GM12865 (cell line): ENCODE data around the gene DNAJC3.
"Not testable (repeated sequence)": the region's sequence is repeated elsewhere in the genome, so short reads cannot be mapped to it uniquely, and the experiment has no call there.

Experiments used
- DNase-seq: peaks from one replicate; pipeline ENCODE4 v3.0.0; 2010; ENCODE audit warnings: low read depth
- H3K4me3 ChIP-seq: 2 replicates; pipeline ENCODE4 v1.5.1; 2011; ENCODE audit warnings: mild to moderate bottlenecking, low read depth, low read length, control low read depth
- TF ChIP-seq, protein P1 (sequence below): IDR thresholded peaks from 2 replicates; pipeline ENCODE4 v1.5.1; 2011; ENCODE audit warnings: low read length, control low read depth, low read depth, inconsistent platforms; ENCODE audit not compliant: insufficient read depth; ENCODE audit errors: missing control alignments

Gene DNAJC3

DNA sequence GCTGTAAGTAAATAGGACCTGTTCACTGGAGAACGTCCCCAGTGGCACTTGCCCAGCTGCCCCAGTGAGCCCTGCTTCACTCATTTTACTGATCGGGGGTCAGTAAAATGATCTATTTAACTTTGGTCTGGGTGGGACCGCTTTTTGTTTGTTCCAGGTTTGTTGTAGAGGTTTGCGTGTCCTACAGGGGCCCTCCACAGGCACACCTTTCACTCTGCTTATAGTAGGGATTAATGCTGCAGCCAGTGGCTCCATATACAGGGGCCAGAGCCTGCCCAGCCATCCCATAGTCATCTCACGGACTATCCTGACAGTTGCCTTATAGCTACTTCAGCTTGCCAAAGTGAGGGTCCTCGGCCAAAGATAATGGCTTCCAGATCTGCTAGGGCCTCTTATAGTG lies 104.1 kb downstream of the DNAJC3 start:
- TF ChIP-seq, protein P1, sequence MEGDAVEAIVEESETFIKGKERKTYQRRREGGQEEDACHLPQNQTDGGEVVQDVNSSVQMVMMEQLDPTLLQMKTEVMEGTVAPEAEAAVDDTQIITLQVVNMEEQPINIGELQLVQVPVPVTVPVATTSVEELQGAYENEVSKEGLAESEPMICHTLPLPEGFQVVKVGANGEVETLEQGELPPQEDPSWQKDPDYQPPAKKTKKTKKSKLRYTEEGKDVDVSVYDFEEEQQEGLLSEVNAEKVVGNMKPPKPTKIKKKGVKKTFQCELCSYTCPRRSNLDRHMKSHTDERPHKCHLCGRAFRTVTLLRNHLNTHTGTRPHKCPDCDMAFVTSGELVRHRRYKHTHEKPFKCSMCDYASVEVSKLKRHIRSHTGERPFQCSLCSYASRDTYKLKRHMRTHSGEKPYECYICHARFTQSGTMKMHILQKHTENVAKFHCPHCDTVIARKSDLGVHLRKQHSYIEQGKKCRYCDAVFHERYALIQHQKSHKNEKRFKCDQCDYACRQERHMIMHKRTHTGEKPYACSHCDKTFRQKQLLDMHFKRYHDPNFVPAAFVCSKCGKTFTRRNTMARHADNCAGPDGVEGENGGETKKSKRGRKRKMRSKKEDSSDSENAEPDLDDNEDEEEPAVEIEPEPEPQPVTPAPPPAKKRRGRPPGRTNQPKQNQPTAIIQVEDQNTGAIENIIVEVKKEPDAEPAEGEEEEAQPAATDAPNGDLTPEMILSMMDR: no peak
- no peak overlapping the region for H3K4me3 ChIP-seq
- DNase-seq: no peak

DNA sequence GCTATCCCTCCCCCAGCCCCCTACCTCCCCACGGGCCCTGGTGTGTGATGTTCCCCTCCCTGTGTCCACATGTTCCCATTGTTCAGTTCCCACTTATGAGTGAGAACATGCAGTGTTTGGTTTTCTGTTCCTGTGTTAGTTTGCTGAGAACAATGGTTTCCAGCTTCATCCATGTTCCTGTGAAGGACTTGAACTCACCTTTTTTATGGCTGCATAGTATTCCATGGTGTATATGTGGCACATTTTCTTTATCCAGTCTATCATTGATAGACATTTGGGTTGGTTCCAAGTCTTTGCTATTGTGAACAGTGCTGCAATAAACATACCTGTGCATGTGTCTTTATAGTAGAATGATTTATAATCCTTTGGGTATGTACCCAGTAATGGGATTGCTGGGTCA lies 105.0 kb downstream of the DNAJC3 start:
- DNase-seq, H3K4me3 ChIP-seq: not testable (repeated sequence)

DNA sequence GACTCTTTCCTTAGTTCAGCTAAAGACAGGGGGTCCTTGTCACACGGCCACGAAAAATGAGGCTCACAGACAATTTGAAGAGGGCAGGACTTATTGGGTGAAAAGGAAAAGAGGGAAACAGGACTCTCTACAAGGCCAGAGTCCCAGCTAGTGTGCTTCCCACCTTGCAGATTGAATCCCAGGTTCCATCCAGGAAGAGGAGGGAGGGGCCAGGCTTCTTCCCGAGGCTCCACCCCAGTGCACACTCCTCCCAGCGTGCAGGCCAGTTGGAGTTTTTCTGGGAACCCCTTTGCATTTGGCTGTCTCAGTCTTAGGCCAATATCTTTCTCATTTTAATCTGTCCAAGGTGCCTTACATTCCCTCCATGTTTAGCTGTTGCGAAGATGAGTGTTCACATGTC lies 106.8 kb downstream of the DNAJC3 start:
- DNase-seq: no peak
- no peak overlapping the region for H3K4me3 ChIP-seq
- TF ChIP-seq, protein P1: no peak

DNA sequence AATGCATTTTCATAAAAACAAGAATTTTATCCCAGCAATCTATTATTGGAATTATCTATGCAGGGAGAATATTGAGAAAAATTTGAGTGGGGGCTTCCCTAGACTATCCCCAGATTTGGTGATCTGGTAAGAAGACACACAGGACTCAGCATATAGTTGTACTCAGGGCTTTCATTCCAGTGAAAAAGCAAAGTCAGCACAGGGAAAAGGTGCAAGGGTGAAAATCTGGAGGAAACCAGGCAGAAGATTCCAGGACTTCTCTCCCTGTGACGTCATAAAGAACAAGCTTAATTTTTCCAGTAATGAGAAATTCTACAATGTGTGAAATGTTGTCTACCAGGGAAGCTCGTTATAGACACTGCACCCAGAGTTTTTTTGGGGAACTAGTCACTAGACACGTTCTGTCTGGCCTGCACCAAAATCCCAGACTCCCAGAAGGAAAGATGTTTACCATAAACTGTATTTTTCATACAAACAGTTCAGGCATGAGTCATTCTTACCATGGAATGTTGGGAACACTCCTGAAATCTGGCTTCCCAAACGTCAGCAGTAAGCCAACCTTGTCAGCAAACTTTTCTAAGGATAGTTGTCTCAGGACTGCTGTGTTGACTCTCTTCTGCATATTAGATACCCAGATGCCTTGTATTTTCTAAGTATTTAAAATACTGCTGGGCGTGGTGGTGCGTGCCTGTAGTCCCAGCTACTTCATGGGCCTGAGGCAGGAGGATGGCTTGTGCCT lies 107.4 kb downstream of the DNAJC3 start:
- no peak for DNase-seq
- TF ChIP-seq, protein P1: no peak
- no peak overlapping the region for H3K4me3 ChIP-seq

DNA sequence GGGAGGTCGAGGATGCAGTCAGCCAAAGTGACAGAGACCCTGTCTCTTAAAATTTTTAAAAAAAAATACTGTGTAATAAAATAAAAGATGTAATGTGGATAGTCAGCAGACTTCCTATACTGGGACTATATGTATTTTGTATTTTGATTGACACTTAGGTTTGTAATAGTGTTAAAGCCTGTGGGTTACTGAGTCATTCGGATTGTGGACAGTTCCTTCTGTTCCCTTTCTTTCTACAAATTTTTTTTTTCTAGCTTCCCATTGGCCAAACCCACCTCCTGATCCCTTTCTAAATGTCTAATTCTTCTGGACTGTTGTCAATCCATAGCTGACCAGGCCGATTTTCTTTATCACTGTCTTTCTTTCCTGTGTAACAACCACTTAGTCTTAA lies 108.0 kb downstream of the DNAJC3 start:
- H3K4me3 ChIP-seq: no peak overlapping the region
- TF ChIP-seq, protein P1: no peak
- no peak for DNase-seq

DNA sequence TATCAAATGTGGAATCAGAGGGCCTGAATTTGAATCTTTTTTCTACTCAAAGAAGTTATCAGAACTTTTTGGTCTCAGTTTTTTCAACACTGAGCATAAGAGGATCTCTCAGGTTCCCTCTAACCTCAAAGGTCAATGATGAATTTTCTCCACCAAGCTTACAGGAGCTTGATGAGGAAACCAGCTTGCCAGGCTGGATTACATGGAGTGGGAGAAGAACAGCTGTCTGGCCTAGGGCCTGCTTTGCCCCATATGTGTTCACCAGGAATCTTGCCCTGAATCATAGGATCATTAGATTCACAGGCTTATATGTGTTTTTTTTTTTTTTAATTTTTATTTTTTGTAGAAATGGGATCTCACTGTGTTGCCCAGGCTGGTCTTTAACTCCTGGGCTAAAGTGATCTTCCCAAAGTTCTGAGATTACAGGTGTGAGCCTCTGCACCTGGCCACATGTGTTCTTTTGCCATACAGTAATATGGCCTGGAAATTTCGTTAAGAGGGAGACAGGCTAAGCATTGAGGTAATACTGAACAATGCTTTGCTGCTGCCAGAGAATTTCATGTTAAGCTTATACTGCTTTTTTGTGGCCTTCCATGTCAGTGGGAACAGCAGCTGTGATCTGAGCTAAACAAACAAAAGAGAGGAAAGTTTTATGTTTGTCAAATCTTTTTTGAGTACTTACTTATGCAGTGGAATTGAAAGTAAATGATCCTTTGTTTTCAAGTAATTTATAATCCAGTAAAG lies 110.6 kb downstream of the DNAJC3 start:
- DNase-seq: no peak
- TF ChIP-seq, protein P1: no peak
- no peak overlapping the region for H3K4me3 ChIP-seq

DNA sequence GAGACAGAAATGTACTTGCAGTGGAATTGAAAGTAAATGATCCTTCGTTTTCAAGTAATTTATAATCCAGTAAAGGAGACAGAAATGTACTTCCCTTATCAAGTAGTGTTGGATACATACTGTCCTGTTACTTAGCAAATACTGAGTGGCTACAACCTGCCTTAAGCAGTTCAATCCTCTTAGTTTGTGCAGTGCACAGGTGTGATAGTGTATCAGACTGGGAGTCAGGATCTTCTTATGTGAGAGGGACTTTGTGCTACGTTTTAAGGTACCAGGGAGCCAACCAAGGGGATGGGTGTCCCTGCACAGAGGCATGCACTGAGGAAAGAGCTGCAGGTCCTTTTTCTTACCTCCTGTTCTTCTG lies 111.1 kb downstream of the DNAJC3 start:
- no peak for DNase-seq
- no peak overlapping the region for H3K4me3 ChIP-seq
- TF ChIP-seq, protein P1: no peak

DNA sequence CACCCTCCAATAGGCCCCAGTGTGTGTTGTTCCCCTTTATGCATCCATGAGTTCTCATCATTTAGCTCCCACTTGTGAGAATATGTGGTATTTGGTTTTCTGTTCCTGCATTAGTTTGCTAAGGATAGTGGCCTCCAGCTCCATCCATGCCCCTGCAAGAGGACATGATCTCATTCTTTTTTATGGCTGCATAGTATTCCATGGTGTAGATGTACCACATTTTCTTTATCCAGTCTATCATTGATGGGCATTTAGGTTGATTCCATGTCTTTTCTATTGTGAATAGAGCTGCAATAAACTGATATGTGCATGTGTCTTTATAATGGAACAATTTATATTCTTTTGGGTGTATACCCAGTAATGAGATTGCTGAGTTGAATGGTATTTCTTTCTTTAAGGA lies 112.4 kb downstream of the DNAJC3 start:
- not testable (repeated sequence) for H3K4me3 ChIP-seq, DNase-seq
